GM19043 (cell line): ENCODE data around the gene EIF3J.
"Not testable (repeated sequence)": the region's sequence is repeated elsewhere in the genome, so short reads cannot be mapped to it uniquely, and the experiment has no call there.

Experiments
- ATAC-seq: cut with Tn5 transposase; IDR thresholded peaks from one replicate; pipeline ENCODE4 v1.9.1; 2021; ENCODE audit warnings: low read depth; ENCODE audit not compliant: unreplicated experiment

Gene EIF3J, protein sequence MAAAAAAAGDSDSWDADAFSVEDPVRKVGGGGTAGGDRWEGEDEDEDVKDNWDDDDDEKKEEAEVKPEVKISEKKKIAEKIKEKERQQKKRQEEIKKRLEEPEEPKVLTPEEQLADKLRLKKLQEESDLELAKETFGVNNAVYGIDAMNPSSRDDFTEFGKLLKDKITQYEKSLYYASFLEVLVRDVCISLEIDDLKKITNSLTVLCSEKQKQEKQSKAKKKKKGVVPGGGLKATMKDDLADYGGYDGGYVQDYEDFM

GRCh38 chr15:44536962-44537734 is at the start of gene EIF3J:
Gene EIF3J (plus strand): TSS chr15:44537147. CDS start chr15:44537195, 48 bp downstream.
- ATAC-seq = peak; percentile 89

DNA sequence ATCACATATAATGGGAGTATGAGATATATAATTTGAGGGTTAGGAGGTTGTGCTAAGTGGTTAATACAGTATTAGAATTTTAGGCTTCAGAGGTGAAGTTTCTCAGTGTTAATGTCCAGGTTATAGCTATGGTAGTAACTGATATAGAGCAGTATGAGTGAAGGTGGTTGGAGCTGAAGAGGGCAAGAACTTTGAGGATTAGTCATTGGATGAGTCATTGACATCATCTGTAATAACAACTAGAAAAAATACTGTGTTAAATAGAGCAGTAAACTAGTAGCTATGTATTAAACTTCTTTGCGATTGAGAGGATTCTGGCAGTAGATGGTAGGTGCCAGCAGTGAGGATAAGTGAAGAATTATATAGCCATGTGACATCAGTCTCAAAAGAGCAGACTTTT is 47.5 kb upstream of the EIF3J start:
- ATAC-seq = no peak

GRCh38 chr15:44490622-44491021 is 46.3 kb upstream of the EIF3J start:
- no peak for ATAC-seq

GRCh38 chr15:44492040-44492439 is 44.9 kb upstream of the EIF3J start:
- ATAC-seq = no peak

- ATAC-seq = no peak
Measured at GRCh38 chr15:44492672-44493071, 44.3 kb upstream of the EIF3J start.

GRCh38 chr15:44495562-44495961 is 41.4 kb upstream of the EIF3J start:
- ATAC-seq = no peak

DNA sequence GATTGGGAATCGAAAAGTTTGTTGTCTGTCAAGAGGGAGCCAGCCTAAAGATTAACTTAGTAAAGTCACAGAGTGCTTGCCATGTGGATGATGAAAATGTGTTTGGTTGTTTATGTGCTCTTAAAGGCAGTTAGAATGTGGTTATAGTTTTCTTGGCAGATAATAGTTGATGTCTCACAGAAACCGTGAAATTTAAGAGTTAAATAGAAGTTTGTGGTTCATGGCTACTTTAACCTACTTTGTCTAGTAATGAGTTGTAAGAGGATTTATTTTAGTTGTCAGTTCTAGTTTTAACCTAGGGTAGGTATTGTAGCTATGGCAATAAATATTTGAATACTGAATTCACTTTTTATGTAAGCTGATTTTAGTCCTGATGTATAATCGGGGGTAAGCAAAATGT is 36.4 kb upstream of the EIF3J start:
- ATAC-seq = no peak

DNA sequence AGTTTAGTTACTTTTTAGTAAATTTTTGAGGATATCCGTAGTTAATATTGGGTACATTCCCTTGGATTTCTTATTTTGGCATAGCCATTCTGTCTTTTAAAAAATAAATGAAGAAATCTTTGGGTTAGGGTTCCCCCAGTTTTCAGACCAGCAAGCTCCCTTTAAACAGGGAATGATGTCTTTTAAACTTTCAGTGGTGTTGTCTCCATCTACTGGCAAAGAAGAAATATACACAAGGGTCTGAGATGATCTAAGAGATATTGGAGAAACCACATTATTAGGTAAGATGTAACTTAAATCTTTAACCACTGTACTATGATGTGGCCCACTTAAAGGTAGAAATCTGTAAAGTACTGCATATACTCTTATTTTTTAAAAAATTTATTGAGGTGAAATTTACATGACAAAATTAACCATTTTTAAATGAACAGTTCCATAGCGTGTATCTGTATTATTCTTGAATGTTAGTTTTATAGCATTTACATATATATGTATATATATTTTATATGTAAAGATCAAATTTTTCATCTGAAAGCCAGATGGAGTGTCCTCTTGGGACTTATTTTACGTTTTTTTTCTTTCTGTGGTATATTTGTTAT is 35.1 kb upstream of the EIF3J start:
- ATAC-seq = no peak

GRCh38 chr15:44516436-44516835 is 20.5 kb upstream of the EIF3J start:
- ATAC-seq = no peak

GRCh38 chr15:44519537-44519936 is 17.4 kb upstream of the EIF3J start:
- ATAC-seq = no peak

- ATAC-seq = no peak
Measured at GRCh38 chr15:44525018-44525417, 11.9 kb upstream of the EIF3J start.

DNA sequence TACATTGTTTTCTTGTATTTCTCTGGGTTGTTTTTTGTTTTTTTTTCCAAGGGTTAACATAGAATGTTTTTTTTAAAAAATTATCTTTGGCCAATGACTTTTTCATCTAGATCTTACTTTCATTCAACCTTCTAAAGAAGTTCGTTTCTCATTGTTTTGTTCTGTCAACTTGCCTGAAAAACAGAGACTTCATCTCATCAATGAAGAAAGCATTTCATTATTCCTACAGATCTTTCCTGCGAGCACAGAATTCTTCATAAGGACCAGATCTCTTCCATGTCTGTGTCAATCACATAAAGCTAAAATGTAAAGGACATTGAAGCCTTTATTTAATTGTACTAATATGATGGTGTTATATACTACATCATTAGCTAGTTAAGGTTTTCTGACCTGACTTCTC is 9.7 kb upstream of the EIF3J start:
- no peak for ATAC-seq

GRCh38 chr15:44529864-44530604 is 6.9 kb upstream of the EIF3J start:
- no peak for ATAC-seq

GRCh38 chr15:44530653-44531052 is 6.3 kb upstream of the EIF3J start:
- no peak for ATAC-seq

DNA sequence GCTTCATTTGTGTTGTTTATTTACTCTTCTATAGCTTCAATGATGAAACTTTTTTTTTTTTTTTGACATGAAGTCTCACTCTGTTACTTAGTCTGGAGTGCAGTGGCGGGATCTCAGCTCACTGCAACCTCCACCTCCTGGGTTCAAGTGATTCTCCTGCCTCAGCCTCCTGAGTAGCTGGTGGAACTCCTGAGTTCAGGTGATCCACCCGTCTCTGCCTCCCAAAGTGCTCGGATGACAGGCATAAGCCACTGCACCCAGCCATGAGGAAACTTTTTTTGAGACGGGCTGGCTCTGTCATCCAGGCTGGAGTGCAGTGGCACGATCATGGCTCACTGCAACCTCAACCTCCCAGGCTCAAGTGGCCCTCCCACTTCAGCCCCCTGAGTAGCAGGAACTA is 4.7 kb upstream of the EIF3J start:
- not testable (repeated sequence) for ATAC-seq

DNA sequence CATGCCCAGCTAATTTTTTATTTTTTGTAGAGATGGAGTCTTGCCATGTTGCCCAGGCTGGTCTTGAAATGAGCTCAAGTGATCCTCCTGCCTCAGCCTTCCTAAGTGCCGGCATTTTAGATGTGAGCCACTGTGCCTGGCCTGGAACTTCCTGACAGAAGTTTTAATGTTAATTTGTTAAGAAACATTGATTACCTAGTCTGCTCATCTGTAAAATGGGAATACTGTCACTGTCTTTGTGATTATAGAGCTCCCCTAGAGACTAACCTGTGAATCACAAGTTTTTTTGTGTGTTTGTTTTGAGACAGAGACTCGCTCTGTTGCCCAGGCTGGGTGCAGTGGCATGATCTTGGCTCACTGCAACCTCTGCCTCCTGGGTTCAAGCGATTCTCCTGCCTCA is 4.3 kb upstream of the EIF3J start:
- no peak for ATAC-seq

GRCh38 chr15:44535092-44535491 is 1.9 kb upstream of the EIF3J start:
- ATAC-seq = no peak

GRCh38 chr15:44535523-44536301 is 1.2 kb upstream of the EIF3J start:
- no peak for ATAC-seq

GRCh38 chr15:44536302-44536961 is 515 bp upstream of the EIF3J start:
- peak; percentile 59 for ATAC-seq

DNA sequence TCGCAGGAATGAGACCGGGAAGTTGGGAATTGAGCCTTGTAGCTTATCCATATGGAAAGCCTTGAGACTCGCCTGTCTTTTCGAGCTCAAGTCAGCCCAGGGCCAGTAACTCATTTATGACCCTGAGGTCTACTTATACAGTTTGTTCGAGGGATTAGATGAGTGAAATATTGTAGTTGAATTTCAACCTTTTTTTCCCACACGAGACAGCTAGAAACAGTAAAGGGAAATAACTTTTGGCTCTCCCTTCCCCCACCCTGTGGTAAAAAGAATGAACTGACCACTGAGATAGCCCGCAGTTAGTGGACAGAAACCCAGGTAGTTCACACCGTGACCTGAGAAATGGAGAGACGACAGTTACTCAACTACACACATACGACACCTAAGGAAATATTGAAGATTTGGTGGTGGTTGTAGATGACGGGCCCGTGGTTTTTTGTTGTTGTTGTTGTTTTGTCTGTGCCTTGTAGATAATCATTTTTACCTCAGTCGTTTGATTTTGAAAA is 841 bp downstream of the EIF3J start:
- no peak for ATAC-seq
